Panc1 (cell line): ENCODE measurements around the gene CXorf49.

Source experiments
- CTCF ChIP-seq: fragments of 450-650 bp; IDR thresholded peaks from 2 replicates; pipeline ENCODE4 v1.5.1; 2017; ENCODE audit warnings: mild to moderate bottlenecking
- POLR2AphosphoS5 ChIP-seq: IDR thresholded peaks from 2 replicates; pipeline ENCODE4 v1.6.1; 2012; ENCODE audit warnings: mild to moderate bottlenecking, low read depth, low read length, moderate library complexity
- REST ChIP-seq, 2 experiments: IDR thresholded peaks; 2 replicates each; pipeline ENCODE4 v1.6.1; 2011 to 2012; ENCODE audit warnings: low read depth in 2 of 2, control low read depth in 1 of 2, low read length in 1 of 2, mild to moderate bottlenecking in 1 of 2, moderate library complexity in 1 of 2; ENCODE audit not compliant: insufficient read depth in 1 of 2
- SIN3A ChIP-seq: IDR thresholded peaks from 2 replicates; pipeline ENCODE4 v1.6.1; 2012; ENCODE audit warnings: low read depth, mild to moderate bottlenecking, low read length, moderate library complexity, borderline replicate concordance; ENCODE audit not compliant: insufficient read depth
- TCF7L2 ChIP-seq: IDR thresholded peaks from 2 replicates; pipeline ENCODE4 v1.6.1; 2011; ENCODE audit warnings: mild to moderate bottlenecking, low read depth, low read length, inconsistent platforms

- TF ChIP-seq POLR2AphosphoS5 (no peak), CTCF (no peak), REST (IDR thresholded peaks at IDR 0.05; ENCODE audit: insufficient read depth in 1 of 2, low read depth in 2 of 2, low read length in 1 of 2) (no peak), SIN3A (no peak), TCF7L2 (no peak)
These were observed 53.1 kb downstream of the CXorf49 start for GRCh38 chrX:71664889-71665491.
